ENCODE measurements around the gene SPRED1.

GRCh38 chr15:38208206-38208605 lies 44.4 kb upstream of the SPRED1 start:
- TF ChIP-seq POLR2A (IDR thresholded peaks at IDR 0.05): no peak
- TF ChIP-seq CTCF (IDR thresholded peaks at IDR 0.05): no peak
